Measurements from ENCODE around the gene PLXNA3.

DNA sequence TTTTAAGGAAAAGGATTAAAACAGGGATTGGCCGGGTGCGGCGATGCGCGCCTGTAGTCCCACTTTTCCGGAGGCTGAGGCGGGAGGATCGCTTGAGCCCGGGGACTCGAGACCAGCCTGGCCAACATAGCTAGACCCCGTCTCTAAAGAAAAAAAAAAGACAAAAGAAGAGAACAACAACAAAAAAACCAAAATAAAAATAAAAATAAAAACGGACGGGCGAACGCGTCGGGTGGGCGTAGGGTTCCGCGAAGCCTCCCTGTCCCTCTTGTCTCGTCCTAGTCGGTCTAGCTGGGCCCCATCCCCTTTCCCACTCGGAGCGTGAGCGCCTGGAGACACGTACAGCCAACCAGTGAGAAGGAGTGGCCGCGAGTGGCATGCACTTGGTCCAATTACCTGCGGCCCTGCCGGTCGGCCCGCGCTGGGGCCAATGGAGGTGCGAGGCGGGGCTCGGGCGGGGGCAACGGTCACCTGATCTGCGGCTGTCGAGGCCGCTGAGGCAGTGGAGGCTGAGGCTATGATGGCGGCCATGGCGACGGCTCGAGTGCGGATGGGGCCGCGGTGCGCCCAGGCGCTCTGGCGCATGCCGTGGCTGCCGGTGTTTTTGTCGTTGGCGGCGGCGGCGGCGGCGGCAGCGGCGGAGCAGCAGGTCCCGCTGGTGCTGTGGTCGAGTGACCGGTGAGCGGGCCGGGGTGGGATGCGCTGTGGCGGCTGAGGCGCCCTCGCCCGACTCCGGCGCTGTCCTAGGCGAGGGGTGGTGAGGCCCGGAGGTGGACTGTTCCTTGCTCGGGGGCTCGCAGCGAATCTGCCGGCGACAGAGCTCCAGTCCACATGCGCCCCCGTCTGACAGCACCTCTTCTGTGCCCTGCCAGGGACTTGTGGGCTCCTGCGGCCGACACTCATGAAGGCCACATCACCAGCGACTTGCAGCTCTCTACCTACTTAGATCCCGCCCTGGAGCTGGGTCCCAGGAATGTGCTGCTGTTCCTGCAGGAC lies 29.6 kb upstream of the PLXNA3 start, which contains the start of gene ATP6AP1:
- TF ChIP-seq JUNB (IDR thresholded peaks at IDR 0.05) (no peak), YY1 (IDR thresholded peaks at IDR 0.05; ENCODE audit: low read depth, low read length) (peak; percentile 95), POLR2AphosphoS5 (IDR thresholded peaks at IDR 0.05; ENCODE audit: low read length) (peak; percentile 35; the same call in 1 of the 2 replicates)
- TF ChIP-seq, protein P1, sequence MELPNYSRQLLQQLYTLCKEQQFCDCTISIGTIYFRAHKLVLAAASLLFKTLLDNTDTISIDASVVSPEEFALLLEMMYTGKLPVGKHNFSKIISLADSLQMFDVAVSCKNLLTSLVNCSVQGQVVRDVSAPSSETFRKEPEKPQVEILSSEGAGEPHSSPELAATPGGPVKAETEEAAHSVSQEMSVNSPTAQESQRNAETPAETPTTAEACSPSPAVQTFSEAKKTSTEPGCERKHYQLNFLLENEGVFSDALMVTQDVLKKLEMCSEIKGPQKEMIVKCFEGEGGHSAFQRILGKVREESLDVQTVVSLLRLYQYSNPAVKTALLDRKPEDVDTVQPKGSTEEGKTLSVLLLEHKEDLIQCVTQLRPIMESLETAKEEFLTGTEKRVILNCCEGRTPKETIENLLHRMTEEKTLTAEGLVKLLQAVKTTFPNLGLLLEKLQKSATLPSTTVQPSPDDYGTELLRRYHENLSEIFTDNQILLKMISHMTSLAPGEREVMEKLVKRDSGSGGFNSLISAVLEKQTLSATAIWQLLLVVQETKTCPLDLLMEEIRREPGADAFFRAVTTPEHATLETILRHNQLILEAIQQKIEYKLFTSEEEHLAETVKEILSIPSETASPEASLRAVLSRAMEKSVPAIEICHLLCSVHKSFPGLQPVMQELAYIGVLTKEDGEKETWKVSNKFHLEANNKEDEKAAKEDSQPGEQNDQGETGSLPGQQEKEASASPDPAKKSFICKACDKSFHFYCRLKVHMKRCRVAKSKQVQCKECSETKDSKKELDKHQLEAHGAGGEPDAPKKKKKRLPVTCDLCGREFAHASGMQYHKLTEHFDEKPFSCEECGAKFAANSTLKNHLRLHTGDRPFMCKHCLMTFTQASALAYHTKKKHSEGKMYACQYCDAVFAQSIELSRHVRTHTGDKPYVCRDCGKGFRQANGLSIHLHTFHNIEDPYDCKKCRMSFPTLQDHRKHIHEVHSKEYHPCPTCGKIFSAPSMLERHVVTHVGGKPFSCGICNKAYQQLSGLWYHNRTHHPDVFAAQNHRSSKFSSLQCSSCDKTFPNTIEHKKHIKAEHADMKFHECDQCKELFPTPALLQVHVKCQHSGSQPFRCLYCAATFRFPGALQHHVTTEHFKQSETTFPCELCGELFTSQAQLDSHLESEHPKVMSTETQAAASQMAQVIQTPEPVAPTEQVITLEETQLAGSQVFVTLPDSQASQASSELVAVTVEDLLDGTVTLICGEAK (IDR thresholded peaks at IDR 0.05; ENCODE audit: borderline replicate concordance), result no peak; the same call in 1 of the 2 replicates
- TF ChIP-seq, protein P2, sequence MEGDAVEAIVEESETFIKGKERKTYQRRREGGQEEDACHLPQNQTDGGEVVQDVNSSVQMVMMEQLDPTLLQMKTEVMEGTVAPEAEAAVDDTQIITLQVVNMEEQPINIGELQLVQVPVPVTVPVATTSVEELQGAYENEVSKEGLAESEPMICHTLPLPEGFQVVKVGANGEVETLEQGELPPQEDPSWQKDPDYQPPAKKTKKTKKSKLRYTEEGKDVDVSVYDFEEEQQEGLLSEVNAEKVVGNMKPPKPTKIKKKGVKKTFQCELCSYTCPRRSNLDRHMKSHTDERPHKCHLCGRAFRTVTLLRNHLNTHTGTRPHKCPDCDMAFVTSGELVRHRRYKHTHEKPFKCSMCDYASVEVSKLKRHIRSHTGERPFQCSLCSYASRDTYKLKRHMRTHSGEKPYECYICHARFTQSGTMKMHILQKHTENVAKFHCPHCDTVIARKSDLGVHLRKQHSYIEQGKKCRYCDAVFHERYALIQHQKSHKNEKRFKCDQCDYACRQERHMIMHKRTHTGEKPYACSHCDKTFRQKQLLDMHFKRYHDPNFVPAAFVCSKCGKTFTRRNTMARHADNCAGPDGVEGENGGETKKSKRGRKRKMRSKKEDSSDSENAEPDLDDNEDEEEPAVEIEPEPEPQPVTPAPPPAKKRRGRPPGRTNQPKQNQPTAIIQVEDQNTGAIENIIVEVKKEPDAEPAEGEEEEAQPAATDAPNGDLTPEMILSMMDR (IDR thresholded peaks at IDR 0.05 in 2 of 3, conservative IDR thresholded peaks at IDR 0.05 in 1 of 3; ENCODE audit: control insufficient read depth in 2 of 3, extremely low read depth in 1 of 3, insufficient read depth in 1 of 3, low read depth in 3 of 3, low read length in 3 of 3), result peak in 1 of 3 experiments; percentile 23; a peak in 2 of 6 replicates
